NCI-H146 treated with DMSO at 0.1 percent for 48 hours (cell line): ENCODE results near the gene CACNA1D.

ENCODE experiments used
- DNase-seq: peaks from one replicate; lab custom pipeline; 2025; ENCODE audit not compliant: unreplicated experiment; lab: John Stamatoyannopoulos, UW

Gene CACNA1D

DNA sequence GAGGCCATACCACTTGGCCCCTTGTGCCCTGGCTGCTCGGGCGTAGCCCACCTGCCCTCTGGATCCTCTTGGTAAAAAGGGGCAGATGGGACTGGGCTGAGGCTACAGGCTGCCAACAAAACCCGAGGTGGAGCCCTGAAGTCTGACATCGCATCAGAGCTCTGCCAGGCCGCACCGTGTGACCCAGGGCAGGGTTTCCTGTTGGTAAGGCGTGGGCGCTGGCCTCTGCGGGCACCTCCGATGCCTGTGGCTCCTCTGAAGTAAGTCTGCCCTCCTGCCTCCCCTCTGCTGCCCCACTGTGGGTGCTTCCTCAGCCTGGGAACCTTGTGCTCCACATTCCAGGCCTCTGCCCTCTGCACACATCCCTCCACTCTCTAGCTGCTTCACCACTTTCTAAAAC is 342.9 kb downstream of the CACNA1D start:
- DNase-seq: no peak

DNA sequence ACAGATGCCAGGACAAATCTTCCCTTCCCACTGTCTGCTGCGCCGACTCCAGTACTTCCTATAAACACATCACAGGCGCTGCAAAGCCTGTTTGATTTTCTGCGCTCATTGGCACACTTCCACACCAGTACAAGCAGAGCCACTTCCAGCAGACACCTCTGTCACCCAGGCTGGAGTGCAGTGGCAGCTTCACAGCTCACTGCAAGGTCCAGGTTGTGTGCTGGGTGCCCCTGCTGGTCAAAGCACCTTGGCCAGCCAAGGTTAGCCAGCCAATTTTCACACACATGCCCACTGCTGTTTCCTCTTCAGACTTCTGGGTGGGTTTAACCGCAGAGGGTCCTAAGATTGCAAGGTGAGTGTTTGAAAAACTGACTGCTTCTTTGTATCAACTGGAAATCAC is 346.9 kb downstream of the CACNA1D start:
- no peak for DNase-seq

DNA sequence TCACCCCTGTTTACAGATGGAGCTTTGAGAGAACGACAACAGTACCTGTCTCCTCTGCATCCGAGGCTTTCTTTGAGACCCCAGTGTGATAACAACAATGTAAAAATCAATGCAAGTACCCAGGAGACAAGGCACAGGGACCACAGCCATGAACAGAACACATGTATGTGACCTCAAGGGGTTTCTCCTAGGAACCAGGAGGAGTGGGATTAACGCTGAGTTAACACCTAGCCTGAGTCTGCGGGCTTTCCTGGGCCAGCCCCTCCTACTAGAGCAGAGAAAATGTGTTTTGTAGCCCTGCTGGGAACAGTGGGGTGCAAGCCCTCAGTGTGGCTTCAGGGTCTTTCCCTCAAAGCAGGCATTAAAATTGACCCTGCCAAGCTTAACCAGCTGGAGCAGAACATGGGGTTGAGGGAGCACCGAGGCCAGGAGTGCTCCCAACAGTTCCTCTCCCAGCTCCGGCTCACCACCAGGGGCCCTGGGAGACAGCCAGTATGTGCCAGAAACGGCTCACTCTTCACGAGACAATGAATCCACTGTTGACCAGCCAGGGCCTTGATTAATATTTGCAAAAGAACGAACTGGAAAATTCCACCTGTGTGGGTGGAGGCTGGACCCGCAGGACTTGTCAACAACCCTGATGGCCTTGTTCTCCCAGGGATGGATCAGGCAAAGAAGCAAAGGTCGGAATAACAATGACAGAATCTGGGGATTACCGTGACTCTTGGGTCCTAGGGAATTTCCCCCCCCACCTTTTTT is 348.2 kb downstream of the CACNA1D start:
- no peak for DNase-seq

DNA sequence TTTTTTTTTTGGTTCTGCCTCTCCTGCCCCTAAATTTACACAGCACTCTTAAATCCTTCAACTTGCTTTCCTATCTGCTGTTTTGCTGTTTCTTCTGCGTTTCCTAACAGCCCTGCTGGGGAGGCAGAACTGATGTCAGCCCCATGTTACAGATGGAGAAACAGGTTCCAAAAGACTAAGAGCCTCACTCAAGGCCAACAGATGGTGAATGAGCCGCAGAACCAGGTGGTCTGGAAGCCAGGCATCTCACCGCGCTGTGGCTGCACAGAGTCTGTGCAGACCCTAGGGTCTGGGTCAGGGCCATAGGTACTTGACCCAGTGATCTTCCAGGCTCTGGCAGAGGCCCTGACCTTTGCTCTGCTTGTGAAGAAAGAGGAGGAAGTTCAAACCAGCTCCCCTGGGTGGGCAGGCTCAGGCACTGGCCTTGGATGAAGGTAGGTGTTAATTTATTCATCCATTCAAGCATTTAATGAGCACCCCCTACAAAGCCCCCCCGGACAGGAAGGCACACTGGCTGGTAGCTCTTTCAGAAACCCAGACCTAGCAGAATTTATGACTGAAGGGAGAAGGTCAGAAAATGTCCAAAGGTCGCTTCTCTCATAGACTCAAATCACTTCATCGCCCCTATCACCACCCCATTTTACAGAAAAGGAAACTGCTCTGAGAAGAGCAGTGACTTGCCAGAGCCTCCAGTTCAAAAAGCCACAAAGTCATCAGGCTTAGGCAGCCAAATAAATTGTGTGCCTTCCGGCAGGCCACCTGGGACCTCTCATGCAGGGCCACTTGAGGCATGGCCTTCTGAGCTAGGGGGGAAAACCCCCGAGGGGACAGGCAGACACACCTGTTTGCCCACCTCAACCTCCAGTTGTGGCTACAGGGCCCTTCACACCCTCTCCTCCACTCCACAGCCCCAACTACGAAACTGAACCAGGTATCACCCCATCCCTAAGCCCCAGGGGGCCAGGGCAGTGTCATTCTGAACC is 349.1 kb downstream of the CACNA1D start:
- DNase-seq: no peak

DNA sequence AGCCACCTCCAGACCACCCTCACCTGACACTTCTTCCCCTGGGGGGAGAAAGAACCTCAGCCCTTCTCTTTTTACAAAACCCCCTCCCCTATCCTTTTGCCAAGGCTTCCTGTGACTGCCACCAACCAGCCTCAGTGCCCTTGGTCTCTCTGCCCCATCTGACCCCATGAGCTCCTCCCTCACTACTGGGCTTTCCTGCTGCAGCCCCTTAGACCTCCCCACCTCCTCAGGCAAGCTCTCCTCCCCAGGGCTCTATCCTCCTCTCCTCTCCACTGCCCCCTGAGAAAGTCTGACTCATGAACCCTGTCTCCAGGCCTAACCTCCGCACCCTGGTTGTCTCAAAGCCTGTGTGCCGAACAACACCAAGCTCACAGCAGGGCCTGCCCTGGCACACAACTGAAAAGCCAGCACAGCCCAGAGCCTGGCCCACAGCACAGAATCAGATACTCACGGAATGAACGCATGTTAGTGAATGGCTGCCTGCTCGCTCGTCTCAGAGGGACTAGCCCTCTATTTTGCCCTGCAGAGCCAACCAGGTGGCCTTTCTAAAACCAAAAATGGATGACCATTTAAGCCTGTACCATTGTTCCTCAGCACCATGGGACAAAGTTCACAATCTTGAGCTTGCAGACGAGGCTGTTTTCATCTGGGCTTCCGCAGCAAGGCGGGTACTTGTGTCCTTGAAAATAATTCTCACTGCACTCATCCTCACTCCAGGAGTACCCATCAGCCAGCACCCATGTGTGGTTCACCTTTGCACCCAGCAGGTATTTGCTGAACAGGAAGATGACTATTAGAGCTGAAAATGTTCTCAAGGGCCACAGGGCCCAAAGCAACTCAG is 350.1 kb downstream of the CACNA1D start:
- DNase-seq: no peak

DNA sequence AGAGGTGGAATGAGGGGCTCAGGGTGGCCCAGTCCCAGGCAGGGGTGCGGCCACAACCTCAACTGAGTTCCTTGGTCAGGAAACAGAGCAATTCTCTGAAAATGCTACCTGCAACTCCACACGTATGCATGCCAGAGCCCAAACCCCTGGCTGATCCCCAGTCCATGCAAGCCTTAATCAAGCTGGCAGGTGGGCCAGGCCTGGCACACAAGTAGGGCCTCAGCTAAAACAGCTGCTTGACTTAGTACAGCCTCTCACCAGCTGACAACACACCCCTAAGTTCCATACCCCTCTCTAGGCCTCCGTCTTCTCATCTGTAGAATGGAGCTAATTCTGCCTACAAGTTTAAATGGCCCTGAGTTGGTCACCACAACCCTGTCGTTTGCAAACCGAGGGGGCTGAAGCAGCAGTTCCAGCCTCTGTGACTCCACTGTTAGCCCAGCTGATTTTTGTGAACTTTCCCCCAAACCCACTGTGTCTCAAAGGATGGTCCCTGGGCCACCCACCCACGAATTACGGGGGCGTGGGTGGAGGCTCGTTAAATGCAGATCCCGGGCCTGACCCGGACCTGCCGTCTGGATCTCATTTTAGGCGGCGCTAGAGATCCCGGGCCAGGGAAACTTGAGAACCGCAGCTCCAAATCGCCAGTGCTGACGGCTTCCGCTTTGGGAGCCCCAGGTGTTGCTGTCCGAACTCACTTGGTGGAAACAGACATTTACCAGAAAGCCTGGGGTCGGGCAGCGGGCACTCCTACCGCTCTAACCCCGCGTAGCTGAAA is 350.9 kb downstream of the CACNA1D start:
- no peak for DNase-seq

DNA sequence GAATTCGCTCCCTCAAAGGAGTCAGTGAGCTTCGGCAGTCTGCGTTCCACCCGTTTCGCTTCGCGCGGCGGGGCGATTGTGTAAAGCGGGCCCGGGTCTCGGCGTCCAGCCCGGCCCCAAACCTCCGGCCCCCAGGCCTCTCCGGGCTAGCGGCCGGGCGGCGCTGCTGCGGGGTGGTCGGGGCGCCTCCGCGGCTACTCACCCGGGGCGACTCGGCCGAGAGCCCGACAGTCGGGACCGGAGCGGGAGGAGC is 351.4 kb downstream of the CACNA1D start:
- no peak for DNase-seq

DNA sequence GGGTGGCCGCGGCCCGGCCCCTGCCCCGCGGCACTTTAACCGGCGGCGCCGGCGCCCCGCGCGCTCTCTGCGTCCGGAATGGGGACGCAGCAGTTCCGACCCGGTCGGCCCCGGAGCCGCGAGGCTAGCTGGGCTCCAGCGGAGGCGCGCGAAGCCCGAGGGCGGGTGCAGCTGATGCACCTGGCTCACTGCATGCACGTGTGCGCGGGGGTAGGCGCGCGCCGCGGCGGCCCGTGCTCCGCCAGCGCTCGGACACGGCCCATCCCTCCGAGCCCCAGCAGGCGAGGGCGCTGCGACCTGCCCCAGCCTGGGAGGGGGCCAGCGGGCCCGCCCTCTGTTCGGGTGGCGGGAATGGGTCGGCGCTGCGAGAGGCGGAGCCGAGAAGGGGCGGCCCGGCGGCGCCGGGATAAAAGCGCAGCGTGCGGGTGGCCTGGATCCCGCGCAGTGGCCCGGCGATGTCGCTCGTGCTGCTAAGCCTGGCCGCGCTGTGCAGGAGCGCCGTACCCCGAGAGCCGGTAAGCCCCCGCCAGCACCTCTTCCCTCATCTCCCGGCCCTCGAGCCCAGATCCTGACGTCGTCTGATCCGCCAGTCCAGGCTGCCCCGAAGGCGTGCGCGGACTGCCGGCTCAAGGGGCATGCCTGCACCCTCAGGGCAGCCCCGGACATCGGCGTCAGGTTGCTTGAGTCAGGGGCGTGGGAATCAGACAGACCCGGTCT is 351.9 kb downstream of the CACNA1D start, which contains the start of the genes CHDH and IL17RB:
TSS of gene CHDH (minus strand) at position 286 of the 717 bp plus-strand sequence. CDS start 22,411 bp downstream, outside the sequence.
TSS of gene IL17RB (plus strand) at position 435 of the 717 bp plus-strand sequence. CDS start at position 456, 21 bp downstream.
- peak; percentile 56 for DNase-seq

DNA sequence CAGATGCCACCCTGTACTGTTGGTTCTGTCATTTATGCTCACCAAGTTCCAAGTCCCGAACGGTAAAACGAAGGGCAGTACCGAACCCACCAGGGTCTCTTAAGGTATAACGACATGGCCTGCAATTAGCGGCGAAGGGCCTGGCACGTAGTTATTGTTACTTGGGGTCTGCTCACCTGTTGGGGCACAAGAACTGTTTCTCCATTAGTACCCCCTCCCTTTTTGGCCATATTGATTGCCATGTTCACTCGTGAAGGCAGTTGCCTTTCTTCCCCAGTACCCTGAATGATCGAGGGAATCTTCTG is 352.4 kb downstream of the CACNA1D start:
- no peak for DNase-seq

DNA sequence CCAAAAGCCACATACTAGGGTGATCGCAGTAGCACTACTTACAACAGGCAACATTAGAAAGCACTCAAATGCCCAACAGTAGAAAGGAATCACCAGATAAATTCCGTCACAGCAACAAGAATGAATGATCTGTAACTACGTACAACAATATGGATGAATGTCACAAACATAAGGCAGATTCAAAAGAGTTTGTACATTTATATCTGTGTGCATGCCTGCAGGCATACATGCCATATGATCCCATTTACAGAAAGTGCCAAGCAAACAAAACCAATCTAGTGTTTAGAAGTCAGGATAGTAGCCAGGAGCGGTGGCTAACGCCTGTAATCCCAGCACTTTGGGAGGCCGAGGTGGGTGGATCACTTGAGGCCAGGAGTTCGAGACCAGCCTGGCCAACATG is 355.5 kb downstream of the CACNA1D start:
- no peak for DNase-seq

DNA sequence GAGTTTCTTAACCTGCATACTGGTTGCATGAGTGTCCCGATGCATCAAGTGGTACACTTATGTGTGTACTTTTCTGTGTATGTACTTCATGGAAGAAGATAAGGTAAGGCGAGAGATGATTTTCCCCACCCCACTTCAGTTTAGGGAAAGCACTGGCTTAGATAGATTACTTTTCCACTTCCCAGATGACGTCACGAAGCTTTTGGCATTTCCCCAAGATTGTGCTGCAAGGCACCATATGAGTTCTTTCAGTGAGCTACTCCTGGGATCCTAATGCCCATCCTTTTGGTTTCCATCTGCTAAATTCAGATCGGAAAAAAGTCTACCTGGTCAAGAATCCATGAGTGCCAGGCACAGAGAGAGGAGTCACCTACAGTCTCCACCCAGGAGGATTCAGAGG is 356.5 kb downstream of the CACNA1D start:
- DNase-seq: no peak

DNA sequence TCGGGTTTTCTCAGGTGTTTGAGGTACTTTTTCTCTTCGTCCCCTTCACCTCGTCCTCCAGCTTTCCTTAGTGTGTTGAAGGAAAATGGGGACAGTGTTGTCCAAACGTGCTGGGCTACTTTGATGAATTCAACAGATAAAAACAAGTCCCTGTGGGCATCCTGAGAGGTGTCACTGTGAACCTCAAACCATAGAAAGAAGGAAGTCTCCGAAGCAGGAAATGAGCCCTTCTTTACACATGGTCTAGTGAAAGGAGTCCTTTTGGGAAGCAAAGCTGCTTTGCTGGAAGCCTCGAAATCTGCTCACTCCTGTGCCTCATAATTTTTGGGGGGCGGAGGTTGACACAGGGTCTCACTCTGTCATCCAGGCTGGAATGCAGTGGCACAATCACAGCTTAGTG is 362.6 kb downstream of the CACNA1D start:
- no peak for DNase-seq

DNA sequence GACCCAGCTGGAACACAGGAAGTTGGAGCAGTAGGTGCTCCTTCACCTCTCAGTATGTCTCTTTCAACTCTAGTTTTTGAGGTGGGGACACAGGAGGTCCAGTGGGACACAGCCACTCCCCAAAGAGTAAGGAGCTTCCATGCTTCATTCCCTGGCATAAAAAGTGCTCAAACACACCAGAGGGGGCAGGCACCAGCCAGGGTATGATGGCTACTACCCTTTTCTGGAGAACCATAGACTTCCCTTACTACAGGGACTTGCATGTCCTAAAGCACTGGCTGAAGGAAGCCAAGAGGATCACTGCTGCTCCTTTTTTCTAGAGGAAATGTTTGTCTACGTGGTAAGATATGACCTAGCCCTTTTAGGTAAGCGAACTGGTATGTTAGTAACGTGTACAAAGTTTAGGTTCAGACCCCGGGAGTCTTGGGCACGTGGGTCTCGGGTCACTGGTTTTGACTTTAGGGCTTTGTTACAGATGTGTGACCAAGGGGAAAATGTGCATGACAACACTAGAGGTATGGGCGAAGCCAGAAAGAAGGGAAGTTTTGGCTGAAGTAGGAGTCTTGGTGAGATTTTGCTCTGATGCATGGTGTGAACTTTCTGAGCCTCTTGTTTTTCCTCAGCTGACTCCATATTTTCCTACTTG is 363.8 kb downstream of the CACNA1D start:
- DNase-seq: no peak

DNA sequence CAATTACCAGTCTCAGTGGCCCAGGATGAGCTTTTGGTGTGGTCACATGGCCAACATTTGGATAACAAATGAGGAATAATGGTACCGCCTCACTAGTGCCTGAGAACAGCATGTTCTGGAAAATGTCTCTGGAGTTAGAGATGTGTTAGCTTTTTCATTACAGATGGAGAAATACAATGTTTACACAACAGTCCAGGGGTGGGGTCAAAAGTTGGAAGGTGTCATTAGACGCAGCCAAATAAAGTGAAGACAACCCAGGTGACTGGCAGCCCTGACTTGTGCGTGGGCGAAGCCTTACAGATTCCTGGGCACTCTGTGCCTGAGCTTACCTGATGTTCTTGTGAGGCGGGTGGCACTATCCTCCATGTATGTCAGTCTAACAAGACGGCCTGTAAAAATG is 364.8 kb downstream of the CACNA1D start:
- no peak for DNase-seq

DNA sequence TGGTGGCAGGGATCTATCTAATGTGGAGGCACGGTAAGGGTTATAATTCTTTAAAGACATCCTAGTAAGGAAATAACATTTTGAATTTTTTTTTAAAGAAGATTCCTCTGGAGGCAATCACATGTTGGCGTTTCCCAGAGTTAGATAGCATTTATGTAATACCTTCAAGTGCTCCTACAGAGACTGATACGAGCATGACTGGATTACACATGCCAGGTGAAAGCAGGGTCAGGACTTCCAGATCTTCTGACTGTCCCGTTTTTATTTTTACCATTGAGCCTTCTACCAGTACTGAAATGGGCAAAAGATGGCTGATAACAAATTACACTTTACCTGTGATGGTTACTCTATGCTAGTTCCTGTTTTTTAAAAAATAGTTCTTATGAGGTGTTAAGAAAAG is 365.8 kb downstream of the CACNA1D start:
- DNase-seq: no peak

DNA sequence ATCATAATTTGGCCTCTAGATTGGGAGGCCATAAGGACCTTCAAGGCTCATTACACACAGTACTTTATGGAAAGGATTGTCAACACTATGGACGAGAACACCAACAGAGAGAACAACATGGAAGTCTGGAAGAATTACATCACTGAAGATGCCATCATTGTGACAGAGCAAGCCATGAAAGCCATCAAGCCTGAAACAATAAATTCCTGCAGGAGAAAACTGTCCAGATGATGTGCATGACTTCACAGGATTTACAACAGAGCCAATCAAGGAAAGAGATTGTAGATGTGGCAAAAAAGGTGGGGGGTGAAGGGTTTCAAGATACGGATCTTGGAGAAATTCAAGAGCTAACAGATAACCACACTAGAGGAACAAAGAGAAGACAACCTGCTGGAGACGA is 367.8 kb downstream of the CACNA1D start:
- no peak for DNase-seq

DNA sequence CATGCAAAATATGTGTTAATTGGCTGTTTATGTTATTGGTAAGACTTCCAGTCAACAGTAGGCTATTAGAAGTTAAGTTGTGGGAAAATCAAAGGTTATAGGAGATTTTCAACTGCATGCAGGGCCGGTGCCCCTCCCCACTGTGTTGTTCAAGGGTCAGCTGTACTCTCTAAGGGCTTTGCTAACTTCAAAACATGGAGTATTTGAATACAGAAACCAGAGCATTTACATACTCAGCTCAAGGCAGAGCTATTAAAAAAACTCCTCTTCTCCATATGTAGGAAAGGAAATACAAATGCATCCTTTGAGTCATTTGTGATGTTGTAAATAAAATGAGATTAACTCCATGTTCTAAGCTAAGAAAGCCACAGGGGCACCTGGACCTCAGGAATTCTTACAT is 368.7 kb downstream of the CACNA1D start:
- DNase-seq: no peak
